ENCODE data around the gene LRRC66.

GRCh38 chr4:52019936-52020657 is at the start of gene LRRC66:
- no peak for TF ChIP-seq POLR2A (IDR thresholded peaks at IDR 0.05)
- no peak for TF ChIP-seq CTCF (IDR thresholded peaks at IDR 0.05)
- TF ChIP-seq POLR2AphosphoS5 (IDR thresholded peaks at IDR 0.05): peak in 1 of 3 donors; percentile 13
- no peak for TF ChIP-seq EP300 (IDR thresholded peaks at IDR 0.05)

Measured in stomach (tissue), 4 donors.